GM12892 (cell line): Measurements from ENCODE around the gene CAMTA1.

Experiments used
- POLR2A ChIP-seq: IDR thresholded peaks from 2 replicates; pipeline ENCODE4 v1.6.1; 2011; ENCODE audit warnings: low read depth, low read length, control low read depth
- POLR2AphosphoS5 ChIP-seq: IDR thresholded peaks from 2 replicates; pipeline ENCODE4 v1.6.1; 2011; ENCODE audit warnings: low read depth, low read length, control low read depth
- TAF1 ChIP-seq: IDR thresholded peaks from 2 replicates; pipeline ENCODE4 v1.6.1; 2011; ENCODE audit warnings: low read depth, mild to moderate bottlenecking, control low read depth, low read length, borderline replicate concordance

DNA sequence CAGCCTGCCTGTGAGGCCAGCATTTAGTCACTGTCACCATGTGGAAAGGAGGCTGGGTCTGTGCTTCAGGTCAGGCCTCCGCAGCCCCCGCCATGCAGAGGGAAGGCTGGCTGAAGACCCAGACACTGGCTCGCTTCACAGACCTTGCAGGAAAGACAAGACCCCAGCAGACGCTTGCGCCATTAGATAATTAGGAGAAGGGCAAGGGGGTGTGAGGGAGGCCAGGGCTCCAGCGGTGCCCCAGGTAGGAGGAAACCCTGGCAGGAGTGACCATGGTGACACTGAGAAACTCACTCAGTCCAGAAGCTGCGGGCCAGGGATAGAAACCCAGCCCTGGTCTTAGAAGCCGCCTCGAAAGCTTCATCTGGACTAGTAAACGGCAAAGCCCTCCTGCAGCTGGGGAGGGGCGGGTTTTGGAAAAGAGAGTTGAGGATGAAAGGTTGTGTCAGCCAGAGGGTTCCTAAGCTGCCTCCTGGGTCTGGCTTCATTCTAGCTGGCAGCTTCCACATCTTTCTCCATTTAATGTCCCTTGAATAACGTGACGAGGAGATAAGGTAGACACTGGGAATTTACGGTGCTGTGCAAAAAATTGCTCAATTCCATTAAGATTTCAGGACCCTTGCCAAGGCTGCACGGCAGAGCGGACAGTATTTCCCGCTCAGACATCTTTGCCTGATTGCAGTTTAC is 691.8 kb downstream of the CAMTA1 start:
- TF ChIP-seq POLR2AphosphoS5 (no peak), TAF1 (no peak), POLR2A (no peak)
